HEK293T (cell line): ENCODE measurements around the gene FTSJ3.
"Not testable (repeated sequence)": the region's sequence is repeated elsewhere in the genome, so short reads cannot be mapped to it uniquely, and the experiment has no call there.

Source experiments
- CTCF ChIA-PET: fragments of 350-600 bp; formaldehyde crosslinking; extraction: SDS; loops from one replicate; lab custom pipeline; 2021; ENCODE audit warnings: antibody characterized with exemption, inconsistent platforms; lab: Yijun Ruan, JAX
- POLR2A ChIA-PET: fragments of 350-600 bp; formaldehyde crosslinking; extraction: SDS; loops from one replicate; lab custom pipeline; 2020; ENCODE audit warnings: antibody characterized with exemption, inconsistent platforms; lab: Yijun Ruan, JAX
- DNase-seq: peaks from one replicate; pipeline ENCODE4 v3.0.0; 2012; ENCODE audit warnings: mixed read lengths; ENCODE audit errors: extremely low spot score
- ARNT ChIP-seq: fragments of 450-650 bp; IDR thresholded peaks from 2 replicates; pipeline ENCODE4 v1.6.1; 2017; ENCODE audit warnings: mild to moderate bottlenecking
- BHLHE40 ChIP-seq: fragments of 450-650 bp; IDR thresholded peaks from 2 replicates; pipeline ENCODE4 v1.6.1; 2016; ENCODE audit warnings: mild to moderate bottlenecking, moderate library complexity, borderline replicate concordance
- CTBP1 ChIP-seq: fragments of 450-650 bp; IDR thresholded peaks from 2 replicates; pipeline ENCODE4 v1.6.1; 2016; ENCODE audit warnings: borderline replicate concordance
- ELF4 ChIP-seq: fragments of 450-650 bp; IDR thresholded peaks from 2 replicates; pipeline ENCODE4 v1.6.1; 2017; ENCODE audit warnings: antibody characterized with exemption
- FOXA1 ChIP-seq: fragments of 450-650 bp; IDR thresholded peaks from 2 replicates; pipeline ENCODE4 v1.6.1; 2016; ENCODE audit warnings: mild to moderate bottlenecking
- FOXK2 ChIP-seq: fragments of 450-650 bp; IDR thresholded peaks from 2 replicates; pipeline ENCODE4 v1.6.1; 2016; ENCODE audit warnings: mild to moderate bottlenecking
- FOXM1 ChIP-seq: fragments of 450-650 bp; IDR thresholded peaks from 2 replicates; pipeline ENCODE4 v1.6.1; 2017; ENCODE audit warnings: mild to moderate bottlenecking, borderline replicate concordance
- HDGF ChIP-seq: fragments of 450-650 bp; IDR thresholded peaks from 2 replicates; pipeline ENCODE4 v1.6.1; 2017; ENCODE audit warnings: antibody characterized with exemption, borderline replicate concordance
- L3MBTL2 ChIP-seq: fragments of 450-650 bp; conservative IDR thresholded peaks from 2 replicates; pipeline ENCODE4 v1.6.1; 2016; ENCODE audit warnings: mild to moderate bottlenecking
- LEF1 ChIP-seq: fragments of 450-650 bp; IDR thresholded peaks from 2 replicates; pipeline ENCODE4 v1.6.1; 2017; ENCODE audit warnings: mild to moderate bottlenecking, borderline replicate concordance
- NFRKB ChIP-seq: fragments of 450-650 bp; IDR thresholded peaks from 2 replicates; pipeline ENCODE4 v1.6.1; 2016; ENCODE audit warnings: mild to moderate bottlenecking, moderate library complexity
- PKNOX1 ChIP-seq: fragments of 450-650 bp; IDR thresholded peaks from 2 replicates; pipeline ENCODE4 v1.6.1; 2016
- SP1 ChIP-seq: fragments of 450-650 bp; IDR thresholded peaks from 2 replicates; pipeline ENCODE4 v1.6.1; 2017
- SUZ12 ChIP-seq: fragments of 450-650 bp; IDR thresholded peaks from 2 replicates; pipeline ENCODE4 v1.6.1; 2016; ENCODE audit warnings: mild to moderate bottlenecking
- TARDBP ChIP-seq: fragments of 450-650 bp; IDR thresholded peaks from 2 replicates; pipeline ENCODE4 v1.6.1; 2016
- ZNF384 ChIP-seq: fragments of 450-650 bp; IDR thresholded peaks from 2 replicates; pipeline ENCODE4 v1.6.1; 2016

Gene FTSJ3

GRCh38 chr17:63847525-63848249 is 20.2 kb upstream of the FTSJ3 start:
- ChIA-PET POLR2A (interaction anchor here (0.7 to 1.5 kb wide), 2 partner anchors 74 to 294 kb away, joined by 3 to 6 read pairs; partner anchors contain the start of genes CCDC47 and DDX42), CTCF (interaction anchor here (0.9 to 1.5 kb wide), 3 partner anchors 12 to 18 kb away, joined by 3 to 5 read pairs (median 4); no protein-coding TSS in a partner anchor)
- DNase-seq: no peak
- no peak for TF ChIP-seq FOXK2
- no peak for TF ChIP-seq NFRKB
- TF ChIP-seq FOXM1: no peak
- no peak for TF ChIP-seq FOXA1
- TF ChIP-seq PKNOX1: no peak
- no peak for TF ChIP-seq HDGF
- TF ChIP-seq TARDBP: no peak
- TF ChIP-seq ZNF384: no peak
- no peak for TF ChIP-seq ELF4

GRCh38 chr17:63845509-63845908 is 18.0 kb upstream of the FTSJ3 start:
- TF ChIP-seq ARNT: no peak
- no peak for TF ChIP-seq SUZ12
- no peak for TF ChIP-seq SP1
- no peak for TF ChIP-seq NFRKB
- TF ChIP-seq FOXK2: no peak
- TF ChIP-seq PKNOX1: no peak
- no peak for TF ChIP-seq HDGF
- no peak for TF ChIP-seq LEF1
- no peak for TF ChIP-seq FOXM1
- no peak for TF ChIP-seq BHLHE40
- no peak for TF ChIP-seq CTBP1
- no peak for TF ChIP-seq TARDBP
- TF ChIP-seq FOXA1: no peak
- ChIA-PET POLR2A (interaction anchor here (9.1 kb wide), 1 partner anchor 19 kb away, joined by 67 read pairs; the partner anchor contains the start of genes FTSJ3 and PSMC5), CTCF (no interaction called here)
- DNase-seq: no peak

GRCh38 chr17:63843910-63844677 is 16.6 kb upstream of the FTSJ3 start:
- ChIA-PET POLR2A (interaction anchor here (0.6 to 9.1 kb wide), 4 partner anchors 17 to 69 kb away, joined by 3 to 67 read pairs (median 14); partner anchors contain the start of genes CCDC47, DDX42, FTSJ3 and PSMC5), CTCF (interaction anchor here (0.8 to 1.2 kb wide), 4 partner anchors 10 to 303 kb away, joined by 3 read pairs; no protein-coding TSS in a partner anchor)
- TF ChIP-seq SP1 (no peak), ELF4 (no peak), SUZ12 (no peak), NFRKB (no peak), BHLHE40 (no peak), HDGF (no peak), TARDBP (no peak), ZNF384 (no peak), ARNT (no peak), PKNOX1 (no peak)
- no peak for DNase-seq

GRCh38 chr17:63843387-63843888 is 16.0 kb upstream of the FTSJ3 start:
- CTCF ChIA-PET: interaction anchor here (0.6 to 1.2 kb wide), 5 partner anchors 9 to 1299 kb away, joined by 3 to 5 read pairs (median 3); no protein-coding TSS in a partner anchor
- TF ChIP-seq ZNF384 (peak; percentile 87), L3MBTL2 (0 out of 2 replicates have a peak, but pooled peaks have one; percentile 8)
- POLR2A ChIA-PET: interaction anchor here (1.2 to 9.1 kb wide), 5 partner anchors 11 to 69 kb away, joined by 3 to 67 read pairs (median 19); partner anchors contain the start of genes CCDC47, DDX42, FTSJ3 and PSMC5
- DNase-seq: not testable (repeated sequence)

GRCh38 chr17:63842540-63843386 is 15.3 kb upstream of the FTSJ3 start, which contains the start of gene SMARCD2:
Gene SMARCD2 (minus strand): TSS chr17:63842685. CDS start chr17:63842674, 11 bp downstream.
- TF ChIP-seq ZNF384: no peak
- TF ChIP-seq L3MBTL2: no peak
- peak; percentile 79 for TF ChIP-seq ELF4
- no peak for TF ChIP-seq BHLHE40
- TF ChIP-seq PKNOX1: peak; percentile 68
- TF ChIP-seq NFRKB: no peak
- peak; percentile 98 for TF ChIP-seq LEF1
- TF ChIP-seq FOXK2: no peak
- TF ChIP-seq ARNT: peak; percentile 91
- no peak for TF ChIP-seq SUZ12
- peak; percentile 64 for TF ChIP-seq CTBP1
- TF ChIP-seq HDGF: no peak
- no peak for TF ChIP-seq FOXA1
- TF ChIP-seq TARDBP: no peak
- TF ChIP-seq FOXM1: peak; percentile 99
- TF ChIP-seq SP1: no peak
- peak; percentile 99 for DNase-seq
- ChIA-PET POLR2A (interaction anchor here (1.1 to 9.1 kb wide), 6 partner anchors 11 to 68 kb away, joined by 3 to 67 read pairs (median 14); partner anchors contain the start of genes CCDC47, DDX42, FTSJ3 and PSMC5), CTCF (interaction anchor here (0.6 to 1.2 kb wide), 5 partner anchors 8 to 1300 kb away, joined by 3 to 5 read pairs (median 3); no protein-coding TSS in a partner anchor)
